NT2/D1 (cell line): ENCODE measurements around the gene BCCIP.

Experiments used
- SUZ12 ChIP-seq: IDR thresholded peaks from 2 replicates; pipeline ENCODE4 v1.6.1; 2011; ENCODE audit not compliant: insufficient read length, insufficient read depth; ENCODE audit errors: extremely low read depth
- YY1 ChIP-seq: IDR thresholded peaks from 2 replicates; pipeline ENCODE4 v1.6.1; 2011; ENCODE audit not compliant: insufficient read length, insufficient read depth
- ZNF274 ChIP-seq: IDR thresholded peaks from 2 replicates; pipeline ENCODE4 v1.6.1; 2011; ENCODE audit warnings: mild to moderate bottlenecking, low read depth, low read length

GRCh38 chr10:125836746-125837145 lies 13.4 kb downstream of the BCCIP start:
- no peak for TF ChIP-seq ZNF274
- no peak for TF ChIP-seq SUZ12
- TF ChIP-seq YY1, result no peak
